GM23248 (cell line): Measurements from ENCODE around the gene EIF2S3. TPM values are rescaled to one million over a fixed set of nuclear protein-coding genes. Genes with fewer than 3 reads are reported as not detected.
A peak's percentile ranks its signal among the peaks of the same experiment; 100 is the strongest.

Experiments
- DNase-seq: peaks from one replicate; pipeline ENCODE4 v3.0.0-alpha.2; 2015
- H2AFZ ChIP-seq: fragments of 200-600 bp; sonication (generic); 2 replicates; pipeline ENCODE4 v1.6.1; 2016; ENCODE audit warnings: antibody characterized with exemption
- H3F3A ChIP-seq: fragments of 200-600 bp; sonication (generic); 2 replicates; pipeline ENCODE4 v1.6.1; 2016; ENCODE audit warnings: mild to moderate bottlenecking, antibody characterized with exemption, mixed run types; ENCODE audit not compliant: insufficient read depth
- H3K27ac ChIP-seq: fragments of 200-600 bp; sonication (generic); 2 replicates; pipeline ENCODE4 v1.5.1; 2016; ENCODE audit warnings: mild to moderate bottlenecking
- H3K27me3 ChIP-seq: fragments of 200-600 bp; sonication (generic); replicated peaks from 2 replicates; pipeline ENCODE4 v1.6.1; 2016; ENCODE audit warnings: mild to moderate bottlenecking; ENCODE audit not compliant: insufficient read depth
- H3K36me3 ChIP-seq: fragments of 200-600 bp; sonication (generic); 2 replicates; pipeline ENCODE4 v1.6.1; 2016; ENCODE audit warnings: low read depth, mild to moderate bottlenecking
- H3K4me1 ChIP-seq: fragments of 200-600 bp; sonication (generic); 2 replicates; pipeline ENCODE4 v1.6.1; 2016; ENCODE audit warnings: mild to moderate bottlenecking; ENCODE audit not compliant: insufficient read depth
- H3K4me2 ChIP-seq: fragments of 200-600 bp; sonication (generic); one replicate; pipeline ENCODE4 v1.6.1; 2016; ENCODE audit warnings: mild to moderate bottlenecking; ENCODE audit not compliant: unreplicated experiment
- H3K4me3 ChIP-seq: fragments of 200-600 bp; sonication (generic); 2 replicates; pipeline ENCODE4 v1.5.1; 2016; ENCODE audit warnings: mild to moderate bottlenecking
- H3K79me2 ChIP-seq: fragments of 200-600 bp; sonication (generic); 2 replicates; pipeline ENCODE4 v1.6.1; 2016; ENCODE audit warnings: mild to moderate bottlenecking; ENCODE audit not compliant: insufficient read depth
- H3K9ac ChIP-seq: fragments of 200-600 bp; sonication (generic); 2 replicates; pipeline ENCODE4 v1.6.1; 2016; ENCODE audit warnings: mild to moderate bottlenecking
- H3K9me2 ChIP-seq: fragments of 200-600 bp; sonication (generic); 2 replicates; pipeline ENCODE4 v1.6.1; 2016; ENCODE audit warnings: mixed run types, mild to moderate bottlenecking, moderate library complexity; ENCODE audit not compliant: insufficient read depth
- H3K9me3 ChIP-seq: fragments of 200-600 bp; sonication (generic); one replicate; pipeline ENCODE4 v1.6.1; 2017; ENCODE audit warnings: low read depth
- H4K20me1 ChIP-seq: fragments of 200-600 bp; sonication (generic); 2 replicates; pipeline ENCODE4 v1.6.0; 2016; ENCODE audit not compliant: insufficient read depth
- EZH2 ChIP-seq: fragments of 200-600 bp; sonication (generic); IDR thresholded peaks from 2 replicates; pipeline ENCODE4 v1.6.1; 2018; ENCODE audit warnings: antibody characterized with exemption, mild to moderate bottlenecking; ENCODE audit not compliant: insufficient read depth, poor library complexity, severe bottlenecking
- EZH2phosphoT487 ChIP-seq: fragments of 200-600 bp; sonication (generic); IDR thresholded peaks from 2 replicates; pipeline ENCODE4 v1.6.1; 2018; ENCODE audit warnings: antibody characterized with exemption, moderate library complexity, mild to moderate bottlenecking, low read depth; ENCODE audit not compliant: insufficient read depth
- WGBS, 2 experiments: methylation state at CpG; one replicate each; pipeline ENCODE4 v1.1.6; 2015 to 2017; ENCODE audit warnings: low lambda C conversion rate in 2 of 2, low coverage in 1 of 2; ENCODE audit errors: missing lambda C conversion rate in 2 of 2; 5-methylcytosine and 5-hydroxymethylcytosine counted together
- in situ Hi-C: fragments of 300-500 bp; cut with MboI; formaldehyde crosslinking; loops from 2 replicates; pipeline ENCODE4 v1.15.0; 2020
- polyA plus RNA-seq: library from polyadenylated mRNA; unstranded; fragments of >200 nt; fragmentation: Nextera tagmentation; extraction: Ambion mirVana; gene quantifications from 2 replicates; pipeline ENCODE4 v1.2.1, GENCODE V29; 2016
- total RNA-seq: library from RNA; depleted of rRNA; stranded (reverse); fragments of >200 nt; shearing (Covaris generic); gene quantifications from 2 replicates; pipeline ENCODE4 v1.2.3, GENCODE V29; 2014

Gene EIF2S3
- total and polyA plus RNA-seq, 2 experiments from 2014 or later = 57.2 to 190 TPM

- no peaks in the 10 kb centered on the region for H3K36me3 ChIP-seq
- no peaks in the 10 kb centered on the region for H3K9me2 ChIP-seq
- no peak overlapping the region for H3K4me3 ChIP-seq
- H3K9me3 ChIP-seq = no peaks in the 10 kb centered on the region
- no peaks in the 10 kb centered on the region for H4K20me1 ChIP-seq
- TF ChIP-seq EZH2phosphoT487 (no peak), EZH2 (no peak)
- peaks cover 16% of the 10 kb centered on the region; the same call in 1 of the 2 replicates for H3F3A ChIP-seq
- in situ Hi-C loops = no loop called here
- 9 to 15% methylated on average over 3 of the region's 3 CpGs for WGBS, 2 experiments
- peak overlapping the region; percentile 40 for H3K4me2 ChIP-seq
- peaks cover 97% of the 10 kb centered on the region for H3K79me2 ChIP-seq
- no peaks in the 10 kb centered on the region for H3K27me3 ChIP-seq
- H3K4me1 ChIP-seq = peaks cover 16% of the 10 kb centered on the region
- peak overlapping the region; percentile 47 for H3K9ac ChIP-seq
- peak overlapping the region; percentile 52 for H3K27ac ChIP-seq
- H2AFZ ChIP-seq = no peak overlapping the region
- DNase-seq = peak; percentile 47
These were observed 34.4 kb upstream of the EIF2S3 start for GRCh38 chrX:24020306-24020876.

GRCh38 chrX:24023544-24023943 lies 31.2 kb upstream of the EIF2S3 start:
- WGBS, 2 experiments = 0 to 3% methylated on average over 1 of the region's 1 CpG
- peak overlapping the region; percentile 96 for H3K4me3 ChIP-seq
- peak overlapping the region; percentile 100 for H3K9ac ChIP-seq
- H3K9me2 ChIP-seq = no peaks in the 10 kb centered on the region
- no peaks in the 10 kb centered on the region for H3K36me3 ChIP-seq
- TF ChIP-seq EZH2 (no peak), EZH2phosphoT487 (no peak)
- no peaks in the 10 kb centered on the region for H3K27me3 ChIP-seq
- peaks cover 65% of the 10 kb centered on the region for H3K79me2 ChIP-seq
- DNase-seq = no peak
- no peaks in the 10 kb centered on the region for H4K20me1 ChIP-seq
- peak overlapping the region; percentile 100 for H3K27ac ChIP-seq
- H3F3A ChIP-seq = peaks cover 16% of the 10 kb centered on the region; the same call in 1 of the 2 replicates
- H3K4me2 ChIP-seq = peak overlapping the region; percentile 88
- H3K9me3 ChIP-seq = no peaks in the 10 kb centered on the region
- peaks cover 16% of the 10 kb centered on the region for H3K4me1 ChIP-seq
- in situ Hi-C loops = no loop called here
- no peak overlapping the region for H2AFZ ChIP-seq

- H3K36me3 ChIP-seq = no peaks in the 10 kb centered on the region
These were observed 30.6 kb upstream of the EIF2S3 start for GRCh38 chrX:24023972-24024669.

GRCh38 chrX:24024819-24025740 lies 29.7 kb upstream of the EIF2S3 start:
- H3K27me3 ChIP-seq = no peaks in the 10 kb centered on the region
- peaks cover 10% of the 10 kb centered on the region for H3K4me1 ChIP-seq
- peaks cover 50% of the 10 kb centered on the region for H3K79me2 ChIP-seq
- peak overlapping the region; percentile 100 for H3K27ac ChIP-seq
- H3K4me3 ChIP-seq = peak overlapping the region; percentile 96
- no peaks in the 10 kb centered on the region for H3K9me2 ChIP-seq
- 0 to 2% methylated on average over 15 to 18 of the region's 111 CpGs for WGBS, 2 experiments
- no peak for TF ChIP-seq EZH2
- no peak for TF ChIP-seq EZH2phosphoT487
- H2AFZ ChIP-seq = peak overlapping the region; percentile 60
- no peaks in the 10 kb centered on the region for H3K9me3 ChIP-seq
- peak overlapping the region; percentile 88 for H3K4me2 ChIP-seq
- H3F3A ChIP-seq = peaks cover 9% of the 10 kb centered on the region; the same call in 1 of the 2 replicates
- in situ Hi-C loops = no loop called here
- H3K36me3 ChIP-seq = no peaks in the 10 kb centered on the region
- DNase-seq = peak; percentile 94
- H3K9ac ChIP-seq = peak overlapping the region; percentile 100
- no peaks in the 10 kb centered on the region for H4K20me1 ChIP-seq

More at GRCh38 chrX:24023972-24024669, 30.6 kb upstream of the EIF2S3 start:
- H3K27ac ChIP-seq = peak overlapping the region; percentile 100
- H3K79me2 ChIP-seq = peaks cover 59% of the 10 kb centered on the region
- peak overlapping the region; percentile 100 for H3K9ac ChIP-seq
- in situ Hi-C loops = no loop called here
- peak; percentile 52 for DNase-seq
- peaks cover 16% of the 10 kb centered on the region; the same call in 1 of the 2 replicates for H3F3A ChIP-seq
- peak overlapping the region; percentile 88 for H3K4me2 ChIP-seq
- peak overlapping the region; percentile 60 for H2AFZ ChIP-seq
- peaks cover 14% of the 10 kb centered on the region for H3K4me1 ChIP-seq
- peak overlapping the region; percentile 96 for H3K4me3 ChIP-seq
- no peaks in the 10 kb centered on the region for H3K9me2 ChIP-seq
- no peaks in the 10 kb centered on the region for H4K20me1 ChIP-seq
- H3K27me3 ChIP-seq = no peaks in the 10 kb centered on the region
- H3K9me3 ChIP-seq = no peaks in the 10 kb centered on the region
- TF ChIP-seq EZH2phosphoT487 = no peak
- no peak for TF ChIP-seq EZH2
- WGBS, 2 experiments = 1% methylated on average over 19 of the region's 19 CpGs
